T-helper 9 cell (primary cell): ENCODE results near the gene TENM4.

Source experiments
- DNase-seq: peaks from one replicate; pipeline ENCODE4 v3.0.0-alpha.2; 2020

TENM4 gene

GRCh38 chr11:79287952-79288351, 152.9 kb downstream of the TENM4 start:
- DNase-seq = no peak

- DNase-seq = no peak
Observed at GRCh38 chr11:79285756-79286155, 155.1 kb downstream of the TENM4 start.

DNA sequence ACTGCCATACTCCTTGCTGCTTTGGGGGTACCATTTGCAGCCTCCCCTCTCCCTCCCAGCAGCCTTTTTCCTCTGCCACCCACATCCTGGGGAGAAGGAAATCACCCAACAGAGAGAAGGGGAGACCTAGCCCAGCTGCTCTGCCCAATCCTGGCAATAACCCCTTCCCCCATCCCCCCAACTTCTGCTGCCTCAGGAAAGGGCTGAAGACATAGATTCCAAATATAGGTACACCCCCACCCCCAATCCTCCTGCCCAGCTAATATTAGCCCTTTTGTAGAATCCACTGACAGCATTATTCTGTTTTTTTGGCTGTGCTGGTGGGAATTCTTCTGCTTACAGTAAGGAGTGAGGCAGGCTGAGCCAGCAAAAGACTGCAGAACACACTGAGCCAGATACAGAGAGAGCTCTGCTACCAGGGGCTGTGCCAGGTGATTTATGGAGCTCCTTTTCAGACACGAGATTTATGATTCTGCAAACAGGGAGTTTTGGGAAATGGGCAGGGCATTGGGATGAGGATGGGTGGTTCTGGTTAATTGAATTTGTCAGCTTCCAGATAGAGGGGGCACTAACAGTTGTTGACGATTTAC, 164.0 kb downstream of the TENM4 start:
- DNase-seq = no peak

DNA sequence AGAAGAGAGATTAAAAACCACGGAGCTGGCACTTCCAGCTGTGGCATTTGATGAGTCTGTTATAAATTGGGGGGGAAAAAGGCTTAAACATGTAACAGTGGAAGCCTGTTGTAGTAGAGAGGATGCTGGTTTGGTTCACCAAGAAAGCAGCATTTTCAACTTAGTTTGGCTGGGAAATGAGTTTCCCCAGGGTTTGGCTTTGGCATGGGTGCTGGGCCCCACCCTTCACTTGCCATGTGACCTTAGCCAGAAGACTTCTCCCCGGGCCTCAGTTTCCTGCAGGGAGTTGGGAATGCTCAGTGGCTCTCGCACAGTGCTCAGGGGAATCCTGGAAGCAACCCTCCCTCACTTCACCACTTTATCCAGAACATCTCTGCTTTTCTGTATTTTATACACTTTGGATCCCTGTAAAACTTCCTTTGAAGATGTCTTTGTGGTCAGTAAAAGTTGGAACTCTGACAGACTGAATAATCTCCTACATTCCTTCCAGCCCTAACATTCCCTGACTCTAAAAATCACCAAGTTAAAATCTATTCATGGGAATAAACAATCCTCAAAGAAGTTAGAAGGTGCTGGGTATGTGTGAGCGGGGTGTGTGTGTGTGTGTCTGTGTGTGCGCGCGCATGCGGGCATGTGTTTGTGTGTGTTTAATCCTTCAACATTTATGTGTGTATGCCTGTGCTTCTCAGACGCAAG, 166.0 kb downstream of the TENM4 start:
- no peak for DNase-seq

DNA sequence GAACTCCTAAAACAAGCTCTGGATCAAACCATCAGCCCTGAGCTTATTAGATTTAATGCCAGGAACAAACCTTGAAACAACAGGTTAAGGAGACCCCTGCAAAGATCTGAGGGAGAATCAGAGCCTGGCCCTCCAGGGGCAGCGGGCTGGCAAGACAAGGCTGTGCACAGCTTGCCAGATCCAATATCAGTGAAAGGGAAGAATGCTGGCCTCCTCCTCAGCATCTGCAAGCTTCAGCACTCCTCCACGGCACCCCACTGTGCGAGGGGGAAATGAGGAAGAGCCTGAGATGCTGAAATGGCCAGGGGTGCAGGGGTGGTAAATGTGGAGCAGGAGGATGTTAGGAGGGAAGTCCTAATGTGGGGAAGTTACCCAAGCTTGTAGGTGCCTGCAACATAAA, 167.0 kb downstream of the TENM4 start:
- DNase-seq = no peak

DNA sequence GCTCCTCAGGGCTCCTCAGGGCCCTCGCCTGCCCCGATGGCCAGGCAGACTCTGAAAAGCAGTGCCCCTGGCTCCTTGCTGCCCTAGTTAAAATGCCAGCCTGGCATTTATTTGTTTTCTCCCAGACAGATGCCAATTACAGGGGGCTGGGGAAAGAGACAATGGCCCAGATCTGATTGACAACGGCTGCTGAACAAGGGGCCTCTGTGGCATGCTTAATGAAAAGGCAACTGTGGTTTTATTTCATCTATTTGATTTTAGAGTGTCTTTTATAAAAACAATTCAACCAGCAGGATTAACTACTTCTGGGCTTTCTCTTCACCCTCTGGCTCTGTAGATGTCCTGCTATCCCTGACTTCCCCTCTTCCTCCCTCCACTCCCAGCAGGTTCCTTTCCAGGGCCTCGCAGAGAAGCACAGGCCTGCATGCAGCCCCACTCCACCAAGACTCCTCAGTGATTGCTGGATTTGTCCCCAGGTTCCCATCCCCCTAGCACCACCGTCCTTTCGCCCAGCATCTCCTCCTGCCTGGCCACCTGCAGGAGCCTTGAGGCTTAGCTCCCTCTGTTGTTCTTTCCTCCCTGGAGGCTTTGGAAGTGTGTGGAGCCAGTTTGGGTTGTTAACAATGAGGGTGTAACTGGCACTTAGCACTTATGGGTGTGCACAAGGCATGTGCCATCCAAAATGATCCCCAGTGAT, 171.1 kb downstream of the TENM4 start:
- DNase-seq = no peak

DNA sequence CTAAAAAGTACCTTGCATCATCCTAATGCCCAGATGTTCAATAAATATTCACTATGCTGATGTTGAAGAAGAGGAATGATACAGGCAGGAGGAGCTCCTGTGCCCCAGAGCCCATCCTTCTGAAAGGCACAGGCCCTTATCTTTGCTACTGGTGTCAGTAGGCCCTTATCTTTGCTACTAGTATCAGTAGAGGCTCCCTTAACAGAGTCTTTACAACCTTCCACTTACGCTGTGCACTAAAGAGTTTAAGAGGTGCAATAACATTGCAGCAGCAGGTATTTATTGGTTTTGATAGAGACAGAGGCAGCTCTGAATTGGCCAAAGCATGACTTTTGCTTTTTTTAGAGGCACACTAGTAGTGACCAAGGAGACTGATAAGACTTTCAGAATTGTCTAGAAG, 174.4 kb downstream of the TENM4 start:
- DNase-seq = no peak

DNA sequence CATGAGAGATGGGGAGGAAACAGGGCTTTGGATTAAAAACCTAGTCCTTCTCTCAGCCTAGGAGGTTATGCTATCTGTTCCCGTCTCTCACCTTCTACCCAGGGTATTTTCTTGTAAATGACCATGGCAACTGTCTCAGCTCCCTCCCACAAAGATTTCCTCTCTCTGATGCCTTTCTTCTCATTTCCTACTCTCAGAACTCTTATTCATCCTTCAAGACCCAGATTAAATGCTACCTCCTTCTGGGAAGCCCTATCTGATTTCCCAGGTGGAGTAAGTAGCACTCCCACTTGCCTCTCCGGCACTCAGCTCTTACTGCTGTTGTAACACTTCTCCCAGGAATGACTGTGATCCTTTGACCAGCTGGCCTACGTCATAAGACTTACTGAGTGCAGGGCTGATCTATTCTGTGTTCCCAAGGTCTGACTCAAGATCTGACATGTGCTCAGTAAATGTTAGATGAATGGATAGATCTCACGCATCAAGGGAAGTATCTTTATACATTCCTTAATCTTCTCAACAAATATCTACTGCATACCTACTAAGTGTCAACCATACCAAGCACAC, 175.0 kb downstream of the TENM4 start:
- DNase-seq = no peak

GRCh38 chr11:79264284-79264683, 176.5 kb downstream of the TENM4 start:
- DNase-seq = no peak

- DNase-seq = no peak
Observed at GRCh38 chr11:79263001-79263400, 177.8 kb downstream of the TENM4 start.

- no peak for DNase-seq
Observed at GRCh38 chr11:79262221-79262620, 178.6 kb downstream of the TENM4 start.

DNA sequence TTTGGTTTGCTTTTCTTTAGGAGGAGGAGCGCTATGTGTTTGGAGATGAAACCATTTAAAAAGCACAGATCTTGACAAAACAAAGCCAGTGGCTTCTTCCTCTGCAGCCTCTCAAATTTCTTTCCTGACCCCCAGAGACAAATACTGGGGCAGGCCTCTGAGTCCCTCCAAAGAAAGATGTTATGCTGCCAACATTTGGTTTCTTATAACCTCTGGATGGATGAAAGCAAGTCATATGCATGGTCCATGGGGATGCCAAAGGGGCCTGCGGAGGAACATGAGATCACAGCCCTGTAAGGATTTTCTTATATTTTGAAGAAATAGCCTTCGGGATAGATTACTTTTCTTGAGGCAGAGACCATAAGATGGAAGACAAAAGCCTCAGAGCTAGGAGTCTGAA, 179.1 kb downstream of the TENM4 start:
- no peak for DNase-seq

DNA sequence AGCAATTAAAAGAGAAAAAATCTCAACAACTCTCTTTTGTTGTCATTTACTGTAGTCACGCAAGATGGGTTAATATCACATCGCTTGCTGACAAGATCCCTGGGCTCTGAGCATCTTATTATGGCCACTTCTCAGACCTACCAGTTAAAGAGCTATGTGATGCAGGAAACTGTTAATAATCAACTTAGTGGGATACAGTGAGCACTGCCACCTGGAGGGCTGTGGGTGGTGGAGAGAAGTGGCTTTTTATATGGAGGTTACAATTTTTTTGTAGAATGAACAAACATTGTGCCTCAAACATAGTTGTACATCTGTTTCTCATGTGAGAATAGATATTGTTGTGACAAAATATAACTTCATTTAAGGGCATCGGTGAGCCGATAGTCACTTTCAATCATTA, 181.0 kb downstream of the TENM4 start:
- DNase-seq = no peak

- DNase-seq = no peak
Observed at GRCh38 chr11:79258576-79258975, 182.3 kb downstream of the TENM4 start.

GRCh38 chr11:79255965-79256364, 184.9 kb downstream of the TENM4 start:
- no peak for DNase-seq

- DNase-seq = no peak
Observed at GRCh38 chr11:79253280-79253679, 187.6 kb downstream of the TENM4 start.

GRCh38 chr11:79249295-79249993, 191.4 kb downstream of the TENM4 start:
- DNase-seq = no peak

- no peak for DNase-seq
Observed at GRCh38 chr11:79244798-79245197, 196.0 kb downstream of the TENM4 start.

GRCh38 chr11:79244241-79244772, 196.5 kb downstream of the TENM4 start:
- DNase-seq = no peak

GRCh38 chr11:79243422-79244210, 197.2 kb downstream of the TENM4 start:
- no peak for DNase-seq

GRCh38 chr11:79242616-79243015, 198.2 kb downstream of the TENM4 start:
- DNase-seq = no peak

GRCh38 chr11:79241852-79242241, 199.0 kb downstream of the TENM4 start:
- DNase-seq = no peak
